Measurements from ENCODE around the gene NHERF1. TPM values are rescaled to one million over a fixed set of nuclear protein-coding genes. Genes with fewer than 3 reads are reported as not detected.

Gene NHERF1
- total RNA-seq, 6 experiments from 2014 or later: 105 to 218 (median 161) TPM

- ATAC-seq: peak; percentile 63 to 82 (median 76)
- 24% methylated on average over 8 of the region's 16 CpGs for WGBS (ENCODE audit: insufficient coverage, low coverage, low lambda C conversion rate, missing lambda C conversion rate)
- H3K4me1 ChIP-seq: peaks cover 0 to 71% (median 33%) of the 10 kb centered on the region in 4 donors
- no peaks in the 10 kb centered on the region for H3K27me3 ChIP-seq
- DNase-seq: peak; percentile 81 to 88 (median 87)
- TF ChIP-seq CTCF (IDR thresholded peaks at IDR 0.05): peak; percentile 75 to 93 (median 89)
- no peak for TF ChIP-seq POLR2A (IDR thresholded peaks at IDR 0.05)
- H3K9me3 ChIP-seq: no peaks in the 10 kb centered on the region
- H3K4me3 ChIP-seq: no peak overlapping the region
- peaks cover 0 to 35% (median 11%) of the 10 kb centered on the region in 4 donors for H3K36me3 ChIP-seq
- H3K27ac ChIP-seq: peak overlapping the region in 2 of 3 donors; percentile 44 to 79
- intact Hi-C loops (cut with DNase I): no loop called here
These were observed 22.3 kb downstream of the NHERF1 start for GRCh38 chr17:74770498-74771318.

GRCh38 chr17:74771319-74771914 lies 23.0 kb downstream of the NHERF1 start:
- H3K9me3 ChIP-seq: no peaks in the 10 kb centered on the region
- H3K4me3 ChIP-seq: no peak overlapping the region
- no peaks in the 10 kb centered on the region for H3K27me3 ChIP-seq
- H3K4me1 ChIP-seq: peaks cover 0 to 65% (median 32%) of the 10 kb centered on the region in 4 donors
- intact Hi-C loops (cut with DNase I): no loop called here
- no peak overlapping the region for H3K27ac ChIP-seq
- peaks cover 0 to 35% (median 11%) of the 10 kb centered on the region in 4 donors for H3K36me3 ChIP-seq
- no peak for ATAC-seq
- no CpG with 5 or more reads among the region's 9 CpGs for WGBS (ENCODE audit: insufficient coverage, low coverage, low lambda C conversion rate, missing lambda C conversion rate)
- DNase-seq: no peak
- TF ChIP-seq POLR2A (IDR thresholded peaks at IDR 0.05): no peak
- TF ChIP-seq CTCF (IDR thresholded peaks at IDR 0.05): no peak

- intact Hi-C loops (cut with DNase I): no loop called here
- Histone ChIP-seq H3K36me3 (peaks cover 0 to 35% (median 11%) of the 10 kb centered on the region in 4 donors), H3K27ac (no peak overlapping the region), H3K4me3 (no peak overlapping the region), H3K9me3 (no peaks in the 10 kb centered on the region), H3K27me3 (no peaks in the 10 kb centered on the region), H3K4me1 (peaks cover 0 to 63% (median 31%) of the 10 kb centered on the region in 4 donors)
- no peak for ATAC-seq
- DNase-seq: no peak
- TF ChIP-seq CTCF (IDR thresholded peaks at IDR 0.05): no peak
- TF ChIP-seq POLR2A (IDR thresholded peaks at IDR 0.05): no peak
- 64% methylated on average over 8 of the region's 13 CpGs for WGBS (ENCODE audit: insufficient coverage, low coverage, low lambda C conversion rate, missing lambda C conversion rate)
These were observed 23.6 kb downstream of the NHERF1 start for GRCh38 chr17:74772053-74772452.

- Histone ChIP-seq H3K4me3 (no peak overlapping the region), H3K27ac (peak overlapping the region in 2 of 3 donors; percentile 9 to 47), H3K4me1 (peaks cover 0 to 61% (median 28%) of the 10 kb centered on the region in 4 donors), H3K36me3 (peaks cover 0 to 35% (median 10%) of the 10 kb centered on the region in 4 donors), H3K27me3 (no peaks in the 10 kb centered on the region), H3K9me3 (no peaks in the 10 kb centered on the region)
- intact Hi-C loops (cut with DNase I): no loop called here
- DNase-seq (no peak), ATAC-seq (no peak)
- TF ChIP-seq CTCF (IDR thresholded peaks at IDR 0.05): no peak
- TF ChIP-seq POLR2A (IDR thresholded peaks at IDR 0.05): no peak
- 71% methylated on average over 5 of the region's 6 CpGs for WGBS (ENCODE audit: insufficient coverage, low coverage, low lambda C conversion rate, missing lambda C conversion rate)
These were observed 25.0 kb downstream of the NHERF1 start for GRCh38 chr17:74773414-74773813.

All from right lobe of liver (tissue), 6 donors.